Measurements from ENCODE around the gene CT47B1.

DNA sequence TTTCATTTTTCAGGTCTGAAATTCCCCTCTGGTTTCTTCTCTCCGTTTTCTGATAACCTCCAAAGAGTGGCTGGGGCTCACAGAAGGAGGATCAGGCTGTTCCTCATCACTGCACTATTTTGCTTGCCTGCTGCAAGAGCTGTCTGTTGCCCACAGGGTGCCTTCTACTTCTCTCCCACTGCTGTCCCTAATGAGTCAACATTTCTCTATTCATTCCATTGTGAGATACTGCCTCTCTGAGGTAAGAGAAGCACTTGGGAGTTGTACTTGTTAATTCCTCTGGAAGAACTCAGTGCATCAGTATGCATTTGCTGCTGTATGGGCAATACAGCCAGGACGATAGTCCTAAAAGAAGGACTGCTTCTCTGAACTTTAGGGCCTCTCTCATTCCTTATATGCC, 34.8 kb downstream of the CT47B1 start:
- TF ChIP-seq, protein P1, sequence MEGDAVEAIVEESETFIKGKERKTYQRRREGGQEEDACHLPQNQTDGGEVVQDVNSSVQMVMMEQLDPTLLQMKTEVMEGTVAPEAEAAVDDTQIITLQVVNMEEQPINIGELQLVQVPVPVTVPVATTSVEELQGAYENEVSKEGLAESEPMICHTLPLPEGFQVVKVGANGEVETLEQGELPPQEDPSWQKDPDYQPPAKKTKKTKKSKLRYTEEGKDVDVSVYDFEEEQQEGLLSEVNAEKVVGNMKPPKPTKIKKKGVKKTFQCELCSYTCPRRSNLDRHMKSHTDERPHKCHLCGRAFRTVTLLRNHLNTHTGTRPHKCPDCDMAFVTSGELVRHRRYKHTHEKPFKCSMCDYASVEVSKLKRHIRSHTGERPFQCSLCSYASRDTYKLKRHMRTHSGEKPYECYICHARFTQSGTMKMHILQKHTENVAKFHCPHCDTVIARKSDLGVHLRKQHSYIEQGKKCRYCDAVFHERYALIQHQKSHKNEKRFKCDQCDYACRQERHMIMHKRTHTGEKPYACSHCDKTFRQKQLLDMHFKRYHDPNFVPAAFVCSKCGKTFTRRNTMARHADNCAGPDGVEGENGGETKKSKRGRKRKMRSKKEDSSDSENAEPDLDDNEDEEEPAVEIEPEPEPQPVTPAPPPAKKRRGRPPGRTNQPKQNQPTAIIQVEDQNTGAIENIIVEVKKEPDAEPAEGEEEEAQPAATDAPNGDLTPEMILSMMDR (IDR thresholded peaks at IDR 0.05), result no peak
- TF ChIP-seq POLR2A (IDR thresholded peaks at IDR 0.05), result no peak

Measured in uterus (tissue), 2 donors.